K562 (cell line): ENCODE data around the gene DHDH. TPM values are rescaled to one million over a fixed set of nuclear protein-coding genes. Genes with fewer than 3 reads are reported as not detected.

Experiments
- CBX5 ChIP-seq: IDR thresholded peaks from 2 replicates; pipeline ENCODE4 v1.6.1; 2014; ENCODE audit warnings: low read depth, borderline replicate concordance
- CEBPG ChIP-seq, 3 experiments: fragments of 200-800 bp in 1 of 3; sonication (Bioruptor generic) in 1 of 3; sonication (generic) in 1 of 3; formaldehyde crosslinking in 1 of 3; IDR thresholded peaks in 2 of 3; conservative IDR thresholded peaks in 1 of 3; 2 replicates each; pipeline versions ENCODE4 v1.6.1 to v1.8.0; 2016 to 2022; ENCODE audit warnings: missing compliant biosample characterization in 2 of 3, missing genetic modification characterization in 2 of 3, mild to moderate bottlenecking in 1 of 3, missing genetic modification reagents in 1 of 3
- FOXJ3 ChIP-seq: sonication (generic); formaldehyde crosslinking; IDR thresholded peaks from 2 replicates; pipeline ENCODE4 v1.4.0; 2020; ENCODE audit warnings: mild to moderate bottlenecking, missing genetic modification reagents
- GTF2A2 ChIP-seq: IDR thresholded peaks from 2 replicates; pipeline ENCODE4 v1.6.1; 2016; ENCODE audit warnings: mild to moderate bottlenecking, missing genetic modification characterization, missing compliant biosample characterization
- HMGN3 ChIP-seq: IDR thresholded peaks from 2 replicates; pipeline ENCODE4 v1.6.1; 2011; ENCODE audit warnings: borderline replicate concordance, low read depth, mild to moderate bottlenecking, mixed read lengths, low read length; ENCODE audit not compliant: insufficient read length; ENCODE audit errors: extremely low read depth
- NRF1 ChIP-seq, 2 experiments: fragments of 450-650 bp; IDR thresholded peaks in 1 of 2; conservative IDR thresholded peaks in 1 of 2; 2 replicates each; pipeline ENCODE4 v1.6.1; 2014; ENCODE audit warnings: mild to moderate bottlenecking in 2 of 2
- TCF3 ChIP-seq: sonication (generic); formaldehyde crosslinking; IDR thresholded peaks from 2 replicates; pipeline ENCODE4 v1.4.0; 2020; ENCODE audit warnings: mild to moderate bottlenecking, missing genetic modification reagents
- ZNF175 ChIP-seq: fragments of 200-800 bp; sonication (Bioruptor generic); IDR thresholded peaks from 2 replicates; pipeline ENCODE4 v1.6.1; 2016; ENCODE audit warnings: low read depth, mild to moderate bottlenecking, missing genetic modification characterization, missing compliant biosample characterization
- polyA plus RNA-seq, 8 experiments: library from polyadenylated mRNA; depleted of rRNA in 4 of 8; stranded (reverse) in 5 of 8; unstranded in 3 of 8; fragments of >200 nt; fragmentation: Nextera tagmentation in 2 of 8; fragmentation: Illumina TruSeq in 1 of 8; extraction: Ambion mirVana in 2 of 8; extraction: Trizol in 1 of 8; gene quantifications; 2 replicates each; pipeline versions ENCODE4 v1.2.1 to v1.2.3, GENCODE V29; 2011 to 2014; ENCODE audit warnings: inconsistent platforms in 1 of 8, missing spikeins in 1 of 8
- total RNA-seq, 7 experiments: library from RNA; depleted of rRNA in 6 of 7; stranded (reverse); fragments of >200 nt in 6 of 7; fragmentation: Illumina TruSeq in 2 of 7; extraction: Trizol in 2 of 7; gene quantifications; 2 replicates each; pipeline versions ENCODE4 v1.2.1 to v1.2.3, GENCODE V29; 2011 to 2021; ENCODE audit warnings: low replicate concordance in 1 of 7
- TF ChIP-seq, protein P1 (sequence below), 2 experiments: fragments of 150-350 bp in 1 of 2; IDR thresholded peaks; 2 replicates each; pipeline ENCODE4 v1.6.1; 2012 to 2016; ENCODE audit warnings: low read depth in 2 of 2, low read length in 2 of 2, mild to moderate bottlenecking in 1 of 2, moderate library complexity in 1 of 2
- TF ChIP-seq, protein P2 (sequence below): fragments of 250-450 bp; sonication (Bioruptor Pico); IDR thresholded peaks from 2 replicates; pipeline ENCODE4 v1.9.0; 2021; ENCODE audit warnings: mild to moderate bottlenecking, inconsistent platforms
- TF ChIP-seq, protein P3 (sequence below): sonication (generic); formaldehyde crosslinking; IDR thresholded peaks from 2 replicates; pipeline ENCODE4 v1.8.0; 2023; ENCODE audit warnings: mild to moderate bottlenecking, missing genetic modification reagents

Gene DHDH
- total and polyA plus RNA-seq, 9 of the 15 experiments (the other 6 are each of a cell fraction or from before 2014, with no cell fraction given): 0.37 to 1.9 (median 0.87) TPM

DNA sequence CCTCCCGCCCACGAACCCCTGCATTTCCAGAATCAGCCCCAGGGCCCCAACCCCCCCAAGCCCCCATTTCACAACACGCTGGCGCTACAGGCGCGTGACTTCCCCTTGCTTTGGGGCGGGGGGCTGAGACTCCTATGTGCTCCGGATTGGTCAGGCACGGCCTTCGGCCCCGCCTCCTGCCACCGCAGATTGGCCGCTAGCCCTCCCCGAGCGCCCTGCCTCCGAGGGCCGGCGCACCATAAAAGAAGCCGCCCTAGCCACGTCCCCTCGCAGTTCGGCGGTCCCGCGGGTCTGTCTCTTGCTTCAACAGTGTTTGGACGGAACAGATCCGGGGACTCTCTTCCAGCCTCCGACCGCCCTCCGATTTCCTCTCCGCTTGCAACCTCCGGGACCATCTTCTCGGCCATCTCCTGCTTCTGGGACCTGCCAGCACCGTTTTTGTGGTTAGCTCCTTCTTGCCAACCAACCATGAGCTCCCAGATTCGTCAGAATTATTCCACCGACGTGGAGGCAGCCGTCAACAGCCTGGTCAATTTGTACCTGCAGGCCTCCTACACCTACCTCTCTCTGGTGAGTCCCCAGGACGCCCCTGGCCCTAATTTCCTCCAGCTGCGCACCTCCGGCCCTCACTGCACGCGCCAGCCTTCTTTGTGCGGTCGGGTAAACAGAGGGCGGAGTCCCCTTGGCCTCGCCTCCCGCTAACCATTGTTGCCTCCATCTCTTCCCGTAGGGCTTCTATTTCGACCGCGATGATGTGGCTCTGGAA is 31.7 kb downstream of the DHDH start, which contains the start of gene FTL (continued):
- TF ChIP-seq, protein P1, sequence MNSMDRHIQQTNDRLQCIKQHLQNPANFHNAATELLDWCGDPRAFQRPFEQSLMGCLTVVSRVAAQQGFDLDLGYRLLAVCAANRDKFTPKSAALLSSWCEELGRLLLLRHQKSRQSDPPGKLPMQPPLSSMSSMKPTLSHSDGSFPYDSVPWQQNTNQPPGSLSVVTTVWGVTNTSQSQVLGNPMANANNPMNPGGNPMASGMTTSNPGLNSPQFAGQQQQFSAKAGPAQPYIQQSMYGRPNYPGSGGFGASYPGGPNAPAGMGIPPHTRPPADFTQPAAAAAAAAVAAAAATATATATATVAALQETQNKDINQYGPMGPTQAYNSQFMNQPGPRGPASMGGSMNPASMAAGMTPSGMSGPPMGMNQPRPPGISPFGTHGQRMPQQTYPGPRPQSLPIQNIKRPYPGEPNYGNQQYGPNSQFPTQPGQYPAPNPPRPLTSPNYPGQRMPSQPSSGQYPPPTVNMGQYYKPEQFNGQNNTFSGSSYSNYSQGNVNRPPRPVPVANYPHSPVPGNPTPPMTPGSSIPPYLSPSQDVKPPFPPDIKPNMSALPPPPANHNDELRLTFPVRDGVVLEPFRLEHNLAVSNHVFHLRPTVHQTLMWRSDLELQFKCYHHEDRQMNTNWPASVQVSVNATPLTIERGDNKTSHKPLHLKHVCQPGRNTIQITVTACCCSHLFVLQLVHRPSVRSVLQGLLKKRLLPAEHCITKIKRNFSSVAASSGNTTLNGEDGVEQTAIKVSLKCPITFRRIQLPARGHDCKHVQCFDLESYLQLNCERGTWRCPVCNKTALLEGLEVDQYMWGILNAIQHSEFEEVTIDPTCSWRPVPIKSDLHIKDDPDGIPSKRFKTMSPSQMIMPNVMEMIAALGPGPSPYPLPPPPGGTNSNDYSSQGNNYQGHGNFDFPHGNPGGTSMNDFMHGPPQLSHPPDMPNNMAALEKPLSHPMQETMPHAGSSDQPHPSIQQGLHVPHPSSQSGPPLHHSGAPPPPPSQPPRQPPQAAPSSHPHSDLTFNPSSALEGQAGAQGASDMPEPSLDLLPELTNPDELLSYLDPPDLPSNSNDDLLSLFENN (IDR thresholded peaks at IDR 0.05; ENCODE audit: low read depth in 2 of 2, low read length in 2 of 2): peak in 1 of 2 experiments; percentile 92; a peak in 2 of 4 replicates
- TF ChIP-seq, protein P2, sequence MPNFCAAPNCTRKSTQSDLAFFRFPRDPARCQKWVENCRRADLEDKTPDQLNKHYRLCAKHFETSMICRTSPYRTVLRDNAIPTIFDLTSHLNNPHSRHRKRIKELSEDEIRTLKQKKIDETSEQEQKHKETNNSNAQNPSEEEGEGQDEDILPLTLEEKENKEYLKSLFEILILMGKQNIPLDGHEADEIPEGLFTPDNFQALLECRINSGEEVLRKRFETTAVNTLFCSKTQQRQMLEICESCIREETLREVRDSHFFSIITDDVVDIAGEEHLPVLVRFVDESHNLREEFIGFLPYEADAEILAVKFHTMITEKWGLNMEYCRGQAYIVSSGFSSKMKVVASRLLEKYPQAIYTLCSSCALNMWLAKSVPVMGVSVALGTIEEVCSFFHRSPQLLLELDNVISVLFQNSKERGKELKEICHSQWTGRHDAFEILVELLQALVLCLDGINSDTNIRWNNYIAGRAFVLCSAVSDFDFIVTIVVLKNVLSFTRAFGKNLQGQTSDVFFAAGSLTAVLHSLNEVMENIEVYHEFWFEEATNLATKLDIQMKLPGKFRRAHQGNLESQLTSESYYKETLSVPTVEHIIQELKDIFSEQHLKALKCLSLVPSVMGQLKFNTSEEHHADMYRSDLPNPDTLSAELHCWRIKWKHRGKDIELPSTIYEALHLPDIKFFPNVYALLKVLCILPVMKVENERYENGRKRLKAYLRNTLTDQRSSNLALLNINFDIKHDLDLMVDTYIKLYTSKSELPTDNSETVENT (CRISPR knock-in tag): peak; percentile 95
- TF ChIP-seq NRF1 (conservative IDR thresholded peaks at IDR 0.05 in 1 of 2, IDR thresholded peaks at IDR 0.05 in 1 of 2): peak; percentile 73 to 78
- TF ChIP-seq CBX5: no peak
- TF ChIP-seq CEBPG (CRISPR knock-in tag; IDR thresholded peaks at IDR 0.05): peak; percentile 50; the same call in 1 of the 2 replicates
- peak; percentile 76 to 85; a peak in 3 of 4 replicates for TF ChIP-seq CEBPG (tag; conservative IDR thresholded peaks at IDR 0.05 in 1 of 2, IDR thresholded peaks at IDR 0.05 in 1 of 2)
- TF ChIP-seq ZNF175 (CRISPR knock-in tag): peak; percentile 18; the same call in 1 of the 2 replicates
- TF ChIP-seq, protein P3, sequence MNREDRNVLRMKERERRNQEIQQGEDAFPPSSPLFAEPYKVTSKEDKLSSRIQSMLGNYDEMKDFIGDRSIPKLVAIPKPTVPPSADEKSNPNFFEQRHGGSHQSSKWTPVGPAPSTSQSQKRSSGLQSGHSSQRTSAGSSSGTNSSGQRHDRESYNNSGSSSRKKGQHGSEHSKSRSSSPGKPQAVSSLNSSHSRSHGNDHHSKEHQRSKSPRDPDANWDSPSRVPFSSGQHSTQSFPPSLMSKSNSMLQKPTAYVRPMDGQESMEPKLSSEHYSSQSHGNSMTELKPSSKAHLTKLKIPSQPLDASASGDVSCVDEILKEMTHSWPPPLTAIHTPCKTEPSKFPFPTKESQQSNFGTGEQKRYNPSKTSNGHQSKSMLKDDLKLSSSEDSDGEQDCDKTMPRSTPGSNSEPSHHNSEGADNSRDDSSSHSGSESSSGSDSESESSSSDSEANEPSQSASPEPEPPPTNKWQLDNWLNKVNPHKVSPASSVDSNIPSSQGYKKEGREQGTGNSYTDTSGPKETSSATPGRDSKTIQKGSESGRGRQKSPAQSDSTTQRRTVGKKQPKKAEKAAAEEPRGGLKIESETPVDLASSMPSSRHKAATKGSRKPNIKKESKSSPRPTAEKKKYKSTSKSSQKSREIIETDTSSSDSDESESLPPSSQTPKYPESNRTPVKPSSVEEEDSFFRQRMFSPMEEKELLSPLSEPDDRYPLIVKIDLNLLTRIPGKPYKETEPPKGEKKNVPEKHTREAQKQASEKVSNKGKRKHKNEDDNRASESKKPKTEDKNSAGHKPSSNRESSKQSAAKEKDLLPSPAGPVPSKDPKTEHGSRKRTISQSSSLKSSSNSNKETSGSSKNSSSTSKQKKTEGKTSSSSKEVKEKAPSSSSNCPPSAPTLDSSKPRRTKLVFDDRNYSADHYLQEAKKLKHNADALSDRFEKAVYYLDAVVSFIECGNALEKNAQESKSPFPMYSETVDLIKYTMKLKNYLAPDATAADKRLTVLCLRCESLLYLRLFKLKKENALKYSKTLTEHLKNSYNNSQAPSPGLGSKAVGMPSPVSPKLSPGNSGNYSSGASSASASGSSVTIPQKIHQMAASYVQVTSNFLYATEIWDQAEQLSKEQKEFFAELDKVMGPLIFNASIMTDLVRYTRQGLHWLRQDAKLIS (CRISPR knock-in tag): peak; percentile 100
- no peak for TF ChIP-seq FOXJ3 (CRISPR knock-in tag)
- peak; percentile 81 for TF ChIP-seq HMGN3
- peak; percentile 94 for TF ChIP-seq GTF2A2 (tag)
- TF ChIP-seq TCF3: peak; percentile 55
